ENCODE measurements around the gene OPN1MW2.
"Not testable (repeated sequence)": the region's sequence is repeated elsewhere in the genome, so short reads cannot be mapped to it uniquely, and the experiment has no call there.

OPN1MW2 gene

DNA sequence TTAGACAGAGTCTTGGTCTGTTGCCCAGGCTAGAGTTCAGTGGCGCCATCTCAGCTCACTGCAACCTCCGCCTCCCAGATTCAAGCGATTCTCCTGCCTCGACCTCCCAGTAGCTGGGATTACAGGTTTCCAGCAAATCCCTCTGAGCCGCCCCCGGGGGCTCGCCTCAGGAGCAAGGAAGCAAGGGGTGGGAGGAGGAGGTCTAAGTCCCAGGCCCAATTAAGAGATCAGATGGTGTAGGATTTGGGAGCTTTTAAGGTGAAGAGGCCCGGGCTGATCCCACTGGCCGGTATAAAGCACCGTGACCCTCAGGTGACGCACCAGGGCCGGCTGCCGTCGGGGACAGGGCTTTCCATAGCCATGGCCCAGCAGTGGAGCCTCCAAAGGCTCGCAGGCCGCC is at the start of gene OPN1MW2:
OPN1MW2 (plus strand) TSS at position 301 of the 400 bp plus-strand sequence; CDS start at position 361, 60 bp downstream.
- H3K27ac ChIP-seq; DNase-seq (ENCODE audit: low spot score); CTCF ChIA-PET; POLR2A ChIA-PET (ENCODE audit: low non-redundant PET): not testable (repeated sequence)

- POLR2A ChIA-PET (ENCODE audit: low non-redundant PET); CTCF ChIA-PET; H3K27ac ChIP-seq; DNase-seq (ENCODE audit: low spot score): not testable (repeated sequence)
Observed at GRCh38 chrX:154172535-154172943, 47.0 kb upstream of the OPN1MW2 start.

DNA sequence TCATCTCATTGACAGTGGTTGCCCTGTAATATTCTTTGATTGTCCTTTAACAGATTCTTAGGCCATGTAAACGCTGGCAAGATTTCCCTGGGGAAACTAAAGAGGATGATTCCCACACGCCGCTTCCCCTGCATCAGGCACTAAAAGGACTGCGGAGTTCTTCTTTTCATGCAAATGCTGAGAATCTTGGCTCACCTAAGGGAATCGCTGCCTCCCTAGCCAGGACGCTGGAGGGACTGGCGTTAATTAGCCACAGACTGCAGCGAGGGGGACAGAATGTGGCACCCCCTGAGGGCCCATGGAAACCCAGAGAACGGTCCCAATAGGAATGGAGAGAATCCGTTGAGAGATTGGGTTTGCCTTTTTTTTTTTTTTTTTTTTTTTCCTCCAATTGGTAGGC is 45.2 kb upstream of the OPN1MW2 start:
- DNase-seq (ENCODE audit: low spot score); CTCF ChIA-PET; H3K27ac ChIP-seq; POLR2A ChIA-PET (ENCODE audit: low non-redundant PET): not testable (repeated sequence)

GRCh38 chrX:154182296-154182695 is 37.3 kb upstream of the OPN1MW2 start, which contains the start of gene OPN1MW:
Gene OPN1MW (plus strand): TSS chrX:154182596. CDS start chrX:154182678, 82 bp downstream.
- POLR2A ChIA-PET (ENCODE audit: low non-redundant PET); H3K27ac ChIP-seq; DNase-seq (ENCODE audit: low spot score); CTCF ChIA-PET: not testable (repeated sequence)

DNA sequence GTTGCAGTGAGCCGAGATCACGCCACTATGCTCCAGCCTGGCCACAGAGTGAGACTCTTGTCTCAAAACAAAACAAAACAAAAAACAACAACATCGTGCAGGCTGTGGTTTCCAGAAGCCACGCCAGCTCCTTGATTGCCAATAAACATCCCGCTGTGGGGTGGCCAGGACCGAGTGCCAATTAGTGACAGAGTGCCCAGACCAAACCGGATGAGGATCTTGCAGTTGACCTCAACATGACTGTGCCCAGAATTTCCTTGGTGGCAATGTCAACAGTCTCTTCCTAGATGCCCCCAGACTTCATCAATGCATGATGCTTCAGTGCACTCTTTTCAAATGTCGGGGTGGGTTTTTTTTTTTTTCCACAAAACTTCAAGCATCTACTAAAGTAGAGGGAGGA is 35.8 kb upstream of the OPN1MW2 start:
- DNase-seq (ENCODE audit: low spot score); POLR2A ChIA-PET (ENCODE audit: low non-redundant PET); H3K27ac ChIP-seq; CTCF ChIA-PET: not testable (repeated sequence)

DNA sequence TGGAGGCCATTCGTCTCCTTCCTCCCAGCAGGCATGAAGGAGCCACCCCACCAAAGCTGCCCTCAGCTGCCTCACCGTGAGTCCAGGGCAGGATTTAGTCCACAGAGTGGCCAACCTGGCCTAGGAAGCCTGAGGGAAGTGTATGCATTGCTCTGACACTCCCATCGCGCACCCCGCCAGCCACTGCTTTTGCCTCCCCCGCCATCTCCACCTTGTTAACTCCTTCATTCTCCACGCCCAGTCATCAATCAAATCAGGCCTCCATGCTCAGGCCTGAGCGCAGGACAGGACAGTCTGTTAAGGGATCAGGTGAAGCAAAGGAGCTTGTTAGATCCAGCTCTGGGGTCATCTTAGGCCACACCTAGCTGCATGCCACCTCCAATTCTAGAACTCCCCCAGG is 26.7 kb upstream of the OPN1MW2 start:
- H3K27ac ChIP-seq; POLR2A ChIA-PET (ENCODE audit: low non-redundant PET); DNase-seq (ENCODE audit: low spot score); CTCF ChIA-PET: not testable (repeated sequence)

DNA sequence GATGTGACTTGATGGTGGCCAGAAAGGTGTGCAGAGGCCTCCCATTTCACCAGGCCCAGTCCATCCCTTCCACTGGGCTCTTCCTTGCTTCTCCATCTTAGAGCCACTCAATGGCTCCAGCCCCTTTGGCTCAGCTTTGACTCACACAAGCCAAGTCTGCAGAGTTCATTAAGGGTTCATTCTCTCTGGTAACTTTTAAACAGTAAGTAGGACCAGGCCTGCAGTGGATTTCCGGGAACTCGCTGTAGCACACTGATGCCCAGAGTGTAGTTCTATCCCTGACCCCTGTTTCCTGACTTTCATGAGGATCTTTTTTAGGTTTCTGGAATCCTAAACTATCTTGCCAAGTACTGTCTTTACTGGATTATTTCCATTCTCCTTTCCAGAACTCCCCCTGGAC is 25.2 kb upstream of the OPN1MW2 start:
- H3K27ac ChIP-seq; POLR2A ChIA-PET (ENCODE audit: low non-redundant PET); DNase-seq (ENCODE audit: low spot score); CTCF ChIA-PET: not testable (repeated sequence)

- DNase-seq (ENCODE audit: low spot score); H3K27ac ChIP-seq; POLR2A ChIA-PET (ENCODE audit: low non-redundant PET); CTCF ChIA-PET: not testable (repeated sequence)
Observed at GRCh38 chrX:154196466-154196865, 23.1 kb upstream of the OPN1MW2 start.

DNA sequence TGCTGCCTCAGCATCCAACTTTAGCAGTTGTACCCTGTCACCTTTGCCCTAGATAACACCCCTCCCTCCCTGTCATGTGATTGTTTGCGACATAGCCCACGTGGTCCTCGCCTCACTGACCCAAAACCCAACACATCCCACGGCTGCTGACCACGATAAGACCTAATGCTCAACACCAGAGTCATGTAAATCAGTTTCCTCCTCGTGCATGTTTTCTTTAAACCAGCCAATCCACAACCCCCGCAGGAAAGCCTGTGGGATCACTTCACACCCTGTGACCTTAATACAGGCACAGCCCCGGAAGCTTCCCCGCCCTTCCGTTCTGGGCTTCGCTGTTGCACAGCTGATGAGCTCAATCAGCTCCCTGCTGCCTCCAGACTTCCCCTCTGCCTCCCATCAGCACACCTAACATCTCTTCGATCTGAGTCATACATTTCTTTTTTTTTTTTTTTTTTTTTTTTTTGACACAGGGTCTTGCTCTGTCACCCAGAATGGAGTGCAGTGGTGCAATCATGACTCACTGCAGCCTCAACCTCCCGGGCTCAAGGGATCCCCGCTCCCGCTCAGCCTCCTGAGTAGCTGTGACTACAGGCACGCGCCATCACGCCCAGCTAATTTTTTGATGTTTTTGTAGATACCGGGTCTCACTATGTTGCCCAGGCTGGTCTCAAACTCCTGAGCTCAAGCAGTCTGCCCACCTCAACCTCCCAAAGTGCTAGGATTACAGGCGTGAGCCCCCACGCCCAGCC is 9.7 kb upstream of the OPN1MW2 start:
- DNase-seq (ENCODE audit: low spot score); CTCF ChIA-PET; H3K27ac ChIP-seq; POLR2A ChIA-PET (ENCODE audit: low non-redundant PET): not testable (repeated sequence)

DNA sequence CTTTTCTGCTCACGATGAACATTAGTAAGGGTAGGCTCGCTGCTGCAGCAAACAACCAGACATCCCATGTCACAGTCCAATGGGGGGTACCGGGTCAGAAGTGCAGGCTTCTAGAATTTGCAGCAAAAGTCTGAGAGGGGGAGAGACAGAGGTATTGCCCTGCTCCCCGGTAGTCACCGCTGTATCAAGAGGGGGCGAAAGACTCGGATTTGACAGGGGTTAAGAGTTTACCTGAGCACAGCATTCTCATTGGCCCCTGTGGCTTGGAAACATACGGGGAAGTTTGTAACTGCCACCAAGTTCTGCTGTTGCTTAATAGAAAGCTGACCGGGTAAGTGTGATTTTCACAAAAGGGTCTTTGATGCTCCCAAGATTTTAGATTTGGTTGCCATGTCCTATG is 8.5 kb upstream of the OPN1MW2 start:
- POLR2A ChIA-PET (ENCODE audit: low non-redundant PET), result not testable (repeated sequence)

DNA sequence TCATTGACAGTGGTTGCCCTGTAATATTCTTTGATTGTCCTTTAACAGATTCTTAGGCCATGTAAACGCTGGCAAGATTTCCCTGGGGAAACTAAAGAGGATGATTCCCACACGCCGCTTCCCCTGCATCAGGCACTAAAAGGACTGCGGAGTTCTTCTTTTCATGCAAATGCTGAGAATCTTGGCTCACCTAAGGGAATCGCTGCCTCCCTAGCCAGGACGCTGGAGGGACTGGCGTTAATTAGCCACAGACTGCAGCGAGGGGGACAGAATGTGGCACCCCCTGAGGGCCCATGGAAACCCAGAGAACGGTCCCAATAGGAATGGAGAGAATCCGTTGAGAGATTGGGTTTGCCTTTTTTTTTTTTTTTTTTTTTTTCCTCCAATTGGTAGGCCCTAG is 8.1 kb upstream of the OPN1MW2 start:
- H3K27ac ChIP-seq; CTCF ChIA-PET; DNase-seq (ENCODE audit: low spot score); POLR2A ChIA-PET (ENCODE audit: low non-redundant PET): not testable (repeated sequence)

More for the DNA sequence above, 8.5 kb upstream of the OPN1MW2 start:
- CTCF ChIA-PET; H3K27ac ChIP-seq; DNase-seq (ENCODE audit: low spot score): not testable (repeated sequence)

- CTCF ChIA-PET; DNase-seq (ENCODE audit: low spot score); H3K27ac ChIP-seq; POLR2A ChIA-PET (ENCODE audit: low non-redundant PET): not testable (repeated sequence)
Observed at GRCh38 chrX:154225292-154225691, 5.7 kb downstream of the OPN1MW2 start.

- H3K27ac ChIP-seq; DNase-seq (ENCODE audit: low spot score); CTCF ChIA-PET; POLR2A ChIA-PET (ENCODE audit: low non-redundant PET): not testable (repeated sequence)
Observed at GRCh38 chrX:154226706-154227105, 7.2 kb downstream of the OPN1MW2 start.

DNA sequence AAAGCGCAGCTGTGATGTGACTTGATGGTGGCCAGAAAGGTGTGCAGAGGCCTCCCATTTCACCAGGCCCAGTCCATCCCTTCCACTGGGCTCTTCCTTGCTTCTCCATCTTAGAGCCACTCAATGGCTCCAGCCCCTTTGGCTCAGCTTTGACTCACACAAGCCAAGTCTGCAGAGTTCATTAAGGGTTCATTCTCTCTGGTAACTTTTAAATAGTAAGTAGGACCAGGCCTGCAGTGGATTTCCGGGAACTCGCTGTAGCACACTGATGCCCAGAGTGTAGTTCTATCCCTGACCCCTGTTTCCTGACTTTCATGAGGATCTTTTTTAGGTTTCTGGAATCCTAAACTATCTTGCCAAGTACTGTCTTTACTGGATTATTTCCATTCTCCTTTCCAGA is 11.9 kb downstream of the OPN1MW2 start:
- CTCF ChIA-PET; H3K27ac ChIP-seq; DNase-seq (ENCODE audit: low spot score); POLR2A ChIA-PET (ENCODE audit: low non-redundant PET): not testable (repeated sequence)

GRCh38 chrX:154233620-154234019 is 14.1 kb downstream of the OPN1MW2 start:
- POLR2A ChIA-PET (ENCODE audit: low non-redundant PET); CTCF ChIA-PET; H3K27ac ChIP-seq; DNase-seq (ENCODE audit: low spot score): not testable (repeated sequence)

- DNase-seq (ENCODE audit: low spot score); H3K27ac ChIP-seq; CTCF ChIA-PET; POLR2A ChIA-PET (ENCODE audit: low non-redundant PET): not testable (repeated sequence)
Observed at GRCh38 chrX:154238939-154239559, 19.5 kb downstream of the OPN1MW2 start.

DNA sequence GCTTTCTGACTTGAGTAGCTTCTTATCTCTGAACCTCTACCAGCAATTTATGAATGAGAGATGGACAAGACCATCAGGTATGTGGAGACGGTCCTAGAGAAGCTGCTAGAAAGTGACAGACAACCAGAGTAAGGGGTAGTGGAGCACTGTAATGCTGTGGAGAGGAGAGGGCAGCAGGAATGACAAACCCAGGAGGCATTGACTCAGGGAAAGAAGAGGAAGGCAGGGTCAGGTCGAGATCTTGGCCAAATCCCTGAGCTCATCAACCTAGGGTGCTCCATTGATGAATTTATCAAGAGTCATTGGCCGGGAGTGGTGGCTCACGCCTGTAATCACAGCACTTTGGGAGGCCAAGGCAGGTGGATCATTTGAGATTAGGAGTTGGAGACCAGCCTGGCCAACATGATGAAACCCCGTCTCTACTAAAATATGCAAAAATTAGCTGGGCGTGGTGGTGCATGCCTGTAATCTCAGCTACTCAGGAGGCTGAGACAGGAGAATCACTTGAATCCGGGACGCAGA is 20.5 kb downstream of the OPN1MW2 start:
- POLR2A ChIA-PET (ENCODE audit: low non-redundant PET); H3K27ac ChIP-seq; CTCF ChIA-PET; DNase-seq (ENCODE audit: low spot score): not testable (repeated sequence)

DNA sequence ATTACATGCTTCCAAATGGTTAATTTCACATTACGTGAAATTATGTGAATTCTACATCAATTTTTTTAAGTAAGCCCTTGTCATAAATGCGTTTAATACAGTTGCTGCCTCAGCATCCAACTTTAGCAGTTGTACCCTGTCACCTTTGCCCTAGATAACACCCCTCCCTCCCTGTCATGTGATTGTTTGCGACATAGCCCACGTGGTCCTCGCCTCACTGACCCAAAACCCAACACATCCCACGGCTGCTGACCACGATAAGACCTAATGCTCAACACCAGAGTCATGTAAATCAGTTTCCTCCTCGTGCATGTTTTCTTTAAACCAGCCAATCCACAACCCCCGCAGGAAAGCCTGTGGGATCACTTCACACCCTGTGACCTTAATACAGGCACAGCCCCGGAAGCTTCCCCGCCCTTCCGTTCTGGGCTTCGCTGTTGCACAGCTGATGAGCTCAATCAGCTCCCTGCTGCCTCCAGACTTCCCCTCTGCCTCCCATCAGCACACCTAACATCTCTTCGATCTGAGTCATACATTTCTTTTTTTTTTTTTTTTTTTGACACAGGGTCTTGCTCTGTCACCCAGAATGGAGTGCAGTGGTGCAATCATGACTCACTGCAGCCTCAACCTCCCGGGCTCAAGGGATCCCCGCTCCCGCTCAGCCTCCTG is 28.0 kb downstream of the OPN1MW2 start:
- H3K27ac ChIP-seq; CTCF ChIA-PET; DNase-seq (ENCODE audit: low spot score); POLR2A ChIA-PET (ENCODE audit: low non-redundant PET): not testable (repeated sequence)
